CD14-positive monocyte (primary cell): ENCODE measurements around the gene DNAJC1. TPM values are rescaled to one million over a fixed set of nuclear protein-coding genes. Genes with fewer than 3 reads are reported as not detected.

Experiments used
- DNase-seq, 3 donors: peaks; one replicate each; pipeline ENCODE4 v3.0.0-alpha.2; 2011 to 2022
- H2AFZ ChIP-seq: 2 replicates; pipeline ENCODE4 v1.6.0; 2012; ENCODE audit warnings: mild to moderate bottlenecking, low read depth, low read length, inconsistent platforms; ENCODE audit not compliant: insufficient read depth, poor library complexity, severe bottlenecking
- H3K27ac ChIP-seq, 2 donors: 1 replicate in 1 of 2; 2 replicates in 1 of 2; pipeline ENCODE4 v1.5.1; 2012 to 2013; ENCODE audit warnings: low read length in 2 of 2, control low read depth in 1 of 2, inconsistent platforms in 1 of 2, low read depth in 1 of 2, mild to moderate bottlenecking in 1 of 2
- H3K27me3 ChIP-seq, 2 donors: one replicate each; pipeline versions ENCODE4 v1.6.0 to v1.6.1; 2011 to 2013; ENCODE audit warnings: low read length in 2 of 2; ENCODE audit not compliant: control insufficient read depth in 2 of 2, insufficient read depth in 2 of 2
- H3K36me3 ChIP-seq, 2 donors: replicated peaks in 1 of 2; 1 replicate in 1 of 2; 2 replicates in 1 of 2; pipeline versions ENCODE4 v1.5.1 to v1.6.1; 2012 to 2013; ENCODE audit warnings: low read length in 2 of 2, control low read depth in 1 of 2, inconsistent platforms in 1 of 2, mild to moderate bottlenecking in 1 of 2; ENCODE audit not compliant: insufficient read depth in 2 of 2, control insufficient read depth in 1 of 2
- H3K4me1 ChIP-seq, 2 donors: 1 replicate in 1 of 2; 2 replicates in 1 of 2; pipeline versions ENCODE4 v1.5.1 to v1.6.1; 2012 to 2013; ENCODE audit warnings: low read length in 2 of 2, control low read depth in 1 of 2, inconsistent platforms in 1 of 2, mild to moderate bottlenecking in 1 of 2, moderate library complexity in 1 of 2; ENCODE audit not compliant: insufficient read depth in 2 of 2, control insufficient read depth in 1 of 2
- H3K4me2 ChIP-seq: replicated peaks from 2 replicates; pipeline ENCODE3; 2012; ENCODE audit warnings: low read length, moderate library complexity, mild to moderate bottlenecking; ENCODE audit not compliant: poor library complexity, severe bottlenecking; ENCODE audit errors: extremely low read depth
- H3K4me3 ChIP-seq, 3 experiments: fragments of 200-600 bp in 1 of 3; sonication (generic) in 1 of 3; replicated peaks in 1 of 3; 1 replicate in 2 of 3; 2 replicates in 1 of 3; pipeline ENCODE4 v1.5.1; 2011 to 2013; ENCODE audit warnings: low read length in 3 of 3, mild to moderate bottlenecking in 3 of 3, control low read depth in 2 of 3, low read depth in 2 of 3, inconsistent platforms in 1 of 3, moderate library complexity in 1 of 3
- H3K79me2 ChIP-seq: 2 replicates; pipeline ENCODE4 v1.6.0; 2012; ENCODE audit warnings: mild to moderate bottlenecking, control low read depth, inconsistent platforms, low read length, moderate library complexity; ENCODE audit not compliant: insufficient read depth
- H3K9ac ChIP-seq: 2 replicates; pipeline ENCODE4 v1.6.0; 2017; ENCODE audit warnings: low read length, mild to moderate bottlenecking; ENCODE audit not compliant: insufficient read depth, poor library complexity, severe bottlenecking
- H3K9me3 ChIP-seq, 2 donors: replicated peaks in 1 of 2; 1 replicate in 1 of 2; 2 replicates in 1 of 2; pipeline versions ENCODE4 v1.5.1 to v1.6.1; 2012 to 2013; ENCODE audit warnings: low read length in 2 of 2, control low read depth in 1 of 2; ENCODE audit not compliant: control insufficient read depth in 1 of 2, insufficient read depth in 1 of 2
- H4K20me1 ChIP-seq: 2 replicates; pipeline ENCODE4 v1.6.0; 2012; ENCODE audit warnings: mild to moderate bottlenecking, low read length, control low read depth, moderate library complexity; ENCODE audit not compliant: insufficient read depth
- H3K27ac Mint-ChIP-seq, 7 donors: one replicate each; pipeline ENCODE4 v1.8.0; 2020; ENCODE audit warnings: mild to moderate bottlenecking in 7 of 7, mixed read lengths in 7 of 7, moderate library complexity in 6 of 7, inconsistent platforms in 2 of 7
- H3K27me3 Mint-ChIP-seq, 3 donors: one replicate each; pipeline ENCODE4 v1.8.0; 2021 to 2022; ENCODE audit warnings: low read depth in 3 of 3, mild to moderate bottlenecking in 3 of 3, mixed read lengths in 3 of 3, moderate library complexity in 3 of 3, inconsistent platforms in 1 of 3
- H3K36me3 Mint-ChIP-seq, 2 donors: one replicate each; pipeline ENCODE4 v1.8.0; 2020; ENCODE audit warnings: mixed read lengths in 2 of 2, inconsistent platforms in 1 of 2, mild to moderate bottlenecking in 1 of 2
- H3K4me1 Mint-ChIP-seq: one replicate; pipeline ENCODE4 v1.8.0; 2020; ENCODE audit warnings: mild to moderate bottlenecking, mixed read lengths
- H3K4me3 Mint-ChIP-seq, 2 donors: one replicate each; pipeline ENCODE4 v1.8.0; 2020; ENCODE audit warnings: mild to moderate bottlenecking in 2 of 2, mixed read lengths in 2 of 2, moderate library complexity in 1 of 2
- H3K9me3 Mint-ChIP-seq, 7 donors: one replicate each; pipeline ENCODE4 v1.8.0; 2020 to 2022; ENCODE audit warnings: mixed read lengths in 7 of 7, mild to moderate bottlenecking in 6 of 7, moderate library complexity in 6 of 7, inconsistent platforms in 2 of 7
- CTCF ChIP-seq: fragments of 200-600 bp; IDR thresholded peaks from one replicate; pipeline ENCODE4 v1.8.0; 2022; ENCODE audit warnings: antibody characterized with exemption, mild to moderate bottlenecking
- WGBS: methylation state at CpG from one replicate; pipeline ENCODE4 v1.1.5; 2013; ENCODE audit warnings: missing lambda C conversion rate; ENCODE audit not compliant: insufficient coverage; 5-methylcytosine and 5-hydroxymethylcytosine counted together
- intact Hi-C, 2 donors: fragments of 100-400 bp; cut with micrococcal nuclease; formaldehyde crosslinking; loops; one replicate each; pipeline versions ENCODE4 v1.15.0 to v1.15.1; 2023
- polyA plus RNA-seq, 3 donors: library from polyadenylated mRNA; depleted of rRNA in 1 of 3; unstranded in 2 of 3; stranded (reverse) in 1 of 3; fragments of 300-500 nt in 2 of 3; fragments of >200 nt in 1 of 3; fragmentation: Illumina TruSeq in 2 of 3; gene quantifications; 1 replicate in 2 of 3; 2 replicates in 1 of 3; pipeline ENCODE4 v1.2.3, GENCODE V29; 2012 to 2021

Gene DNAJC1
- polyA plus RNA-seq, 3 donors = 11.4 to 12.9 (median 12.5) TPM

- H3K4me3 Mint-ChIP-seq = no peak overlapping the region
- no peak overlapping the region for H3K9ac ChIP-seq
- H2AFZ ChIP-seq = no peak overlapping the region
- no peak overlapping the region for H3K27ac ChIP-seq
- DNase-seq = no peak
- peaks cover 8% of the 10 kb centered on the region for H3K4me1 Mint-ChIP-seq
- intact Hi-C loops = no loop called here
- TF ChIP-seq CTCF = no peak
- 92% methylated on average over 15 of the region's 18 CpGs for WGBS
- H3K79me2 ChIP-seq = no peaks in the 10 kb centered on the region
- H3K4me3 ChIP-seq = no peak overlapping the region
- H3K27ac Mint-ChIP-seq = peak overlapping the region in 3 of 7 donors; percentile 5 to 50 (median 40)
- H3K27me3 Mint-ChIP-seq = peaks cover 0 to 2% (median 0%) of the 10 kb centered on the region in 3 donors
- no peaks in the 10 kb centered on the region for H3K9me3 ChIP-seq
- H3K4me2 ChIP-seq = no peak overlapping the region
- no peaks in the 10 kb centered on the region for H3K4me1 ChIP-seq
- H3K36me3 Mint-ChIP-seq = peaks cover 21 to 41% of the 10 kb centered on the region in 2 donors
- no peaks in the 10 kb centered on the region for H3K27me3 ChIP-seq
- no peaks in the 10 kb centered on the region for H4K20me1 ChIP-seq
- H3K36me3 ChIP-seq = peaks cover 4 to 18% of the 10 kb centered on the region in 2 donors
- H3K9me3 Mint-ChIP-seq = no peaks in the 10 kb centered on the region
Observed at GRCh38 chr10:21753497-21754270, 249.8 kb downstream of the DNAJC1 start.

GRCh38 chr10:21751341-21752310 lies 251.9 kb downstream of the DNAJC1 start:
- no peaks in the 10 kb centered on the region for H3K27me3 ChIP-seq
- TF ChIP-seq CTCF = no peak
- peaks cover 0 to 5% of the 10 kb centered on the region in 2 donors for H3K36me3 ChIP-seq
- no peaks in the 10 kb centered on the region for H3K9me3 Mint-ChIP-seq
- intact Hi-C loops = no loop called here
- no peak overlapping the region for H3K4me3 ChIP-seq
- H3K9ac ChIP-seq = no peak overlapping the region
- peaks cover 11 to 23% of the 10 kb centered on the region in 2 donors for H3K36me3 Mint-ChIP-seq
- no peak overlapping the region for H2AFZ ChIP-seq
- WGBS = 90% methylated on average over 11 of the region's 26 CpGs
- H3K27ac ChIP-seq = no peak overlapping the region
- peaks cover 8% of the 10 kb centered on the region for H3K4me1 Mint-ChIP-seq
- no peak overlapping the region for H3K4me2 ChIP-seq
- no peaks in the 10 kb centered on the region for H3K4me1 ChIP-seq
- H3K79me2 ChIP-seq = no peaks in the 10 kb centered on the region
- H4K20me1 ChIP-seq = no peaks in the 10 kb centered on the region
- H3K4me3 Mint-ChIP-seq = no peak overlapping the region
- H3K27me3 Mint-ChIP-seq = peaks cover 0 to 2% (median 0%) of the 10 kb centered on the region in 3 donors
- no peaks in the 10 kb centered on the region for H3K9me3 ChIP-seq
- peak overlapping the region in 2 of 7 donors; percentile 10 to 70 for H3K27ac Mint-ChIP-seq
- DNase-seq = no peak
